IPS-NIHi11 (cell line): ENCODE measurements around the gene TMEM178A.

ENCODE experiments used
- DNase-seq: peaks from one replicate; pipeline ENCODE4 v3.0.0; 2012; ENCODE audit warnings: mixed read lengths, low spot score

TMEM178A gene

DNA sequence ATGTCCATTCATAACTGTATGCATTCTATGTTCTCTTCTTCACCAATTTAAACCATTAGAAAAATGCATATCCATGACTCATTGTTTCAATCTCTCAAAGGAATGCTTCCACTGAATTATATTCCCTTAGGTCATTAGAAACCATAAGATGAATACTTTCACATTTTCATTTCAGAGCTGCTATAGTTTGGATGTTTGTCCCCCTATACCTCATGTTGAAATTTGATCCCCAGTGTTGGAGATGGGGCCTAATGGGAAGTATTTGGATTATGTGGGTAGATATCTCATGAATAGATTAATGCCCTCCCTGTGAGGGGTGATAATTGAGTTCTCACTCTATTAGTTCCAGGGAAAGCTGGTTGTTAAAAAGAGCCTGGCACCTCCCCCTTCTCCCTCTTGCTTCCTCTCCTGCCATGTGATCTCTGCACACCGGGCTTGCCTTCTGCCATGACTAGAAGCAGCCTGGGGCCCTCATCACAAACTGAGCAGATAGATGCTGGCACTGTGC lies 77.6 kb downstream of the TMEM178A start:
- no peak for DNase-seq

DNA sequence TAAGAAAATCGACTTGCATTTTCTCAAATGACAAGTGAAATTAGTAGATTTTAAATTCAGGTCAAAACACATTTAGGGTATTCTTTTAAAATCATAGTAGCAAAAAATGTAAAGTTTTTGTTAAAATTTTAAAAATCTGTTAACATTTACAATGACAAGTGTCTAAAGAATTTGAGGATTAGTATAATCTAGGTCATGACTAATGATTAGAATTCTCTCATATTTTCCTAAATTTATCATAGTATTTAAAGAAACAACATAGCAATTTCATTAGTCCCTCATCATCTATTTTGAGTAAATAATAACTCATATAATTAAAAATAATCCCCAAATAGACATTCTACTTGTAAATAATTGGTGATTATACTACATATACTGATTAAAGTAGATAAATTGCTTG lies 89.7 kb downstream of the TMEM178A start:
- DNase-seq = no peak

DNA sequence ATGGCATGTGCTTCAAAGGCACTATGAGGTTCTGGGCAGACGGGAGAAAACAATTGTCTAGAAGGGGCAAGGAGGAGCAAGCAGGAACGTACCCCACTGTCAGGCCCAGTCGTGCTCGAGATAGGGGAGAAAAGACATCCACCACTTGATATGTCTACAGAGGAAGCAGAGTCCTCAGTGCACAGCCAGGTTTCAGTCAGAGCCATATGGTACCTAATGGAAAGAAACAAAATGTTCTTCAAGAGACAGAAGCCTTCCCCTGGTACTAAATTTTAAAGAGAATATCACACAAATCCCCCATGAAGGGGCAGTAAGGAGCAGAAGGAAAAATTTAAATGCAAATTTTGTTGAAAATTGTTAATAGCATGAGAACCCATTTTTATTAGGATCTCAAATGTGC lies 91.4 kb downstream of the TMEM178A start:
- no peak for DNase-seq

- DNase-seq = no peak
Measured at GRCh38 chr2:39762448-39762847, 96.7 kb downstream of the TMEM178A start.
